Neutrophil (primary cell): ENCODE measurements around the gene LRR1.

Experiments
- H3K27ac ChIP-seq: fragments of 200-600 bp; sonication (generic); 2 replicates; pipeline ENCODE4 v1.5.1; 2016; ENCODE audit warnings: mild to moderate bottlenecking, moderate library complexity
- H3K27me3 ChIP-seq: fragments of 200-600 bp; sonication (generic); 2 replicates; pipeline ENCODE4 v1.6.0; 2016; ENCODE audit warnings: mild to moderate bottlenecking
- H3K36me3 ChIP-seq: fragments of 200-600 bp; sonication (generic); 2 replicates; pipeline ENCODE4 v1.5.1; 2017
- H3K4me1 ChIP-seq, 2 experiments: fragments of 200-600 bp in 1 of 2; sonication (generic) in 1 of 2; 1 replicate in 1 of 2; 2 replicates in 1 of 2; pipeline versions ENCODE4 v1.5.1 to v1.6.1; 2013 to 2016; ENCODE audit warnings: low read depth in 1 of 2, low read length in 1 of 2, mild to moderate bottlenecking in 1 of 2, moderate library complexity in 1 of 2; ENCODE audit not compliant: control insufficient read depth in 1 of 2, insufficient read depth in 1 of 2
- H3K4me3 ChIP-seq, 2 experiments: fragments of 200-600 bp in 1 of 2; sonication (generic) in 1 of 2; 1 replicate in 1 of 2; 2 replicates in 1 of 2; pipeline ENCODE4 v1.5.1; 2013 to 2016; ENCODE audit warnings: low read depth in 1 of 2, low read length in 1 of 2, mild to moderate bottlenecking in 1 of 2, moderate library complexity in 1 of 2
- H3K9me3 ChIP-seq: fragments of 200-600 bp; sonication (generic); 2 replicates; pipeline ENCODE4 v1.5.1; 2016
- CTCF ChIP-seq: fragments of 200-600 bp; sonication (generic); IDR thresholded peaks from 2 replicates; pipeline ENCODE4 v1.5.1; 2016; ENCODE audit warnings: antibody characterized with exemption

Gene LRR1

GRCh38 chr14:49574038-49574437, 24.7 kb upstream of the LRR1 start:
- Histone ChIP-seq H3K4me1 (no peaks in the 10 kb centered on the region), H3K27me3 (no peaks in the 10 kb centered on the region), H3K9me3 (no peaks in the 10 kb centered on the region), H3K27ac (no peak overlapping the region), H3K36me3 (peaks cover 9% of the 10 kb centered on the region), H3K4me3 (no peak overlapping the region)
- no peak for TF ChIP-seq CTCF

GRCh38 chr14:49578141-49578540, 20.6 kb upstream of the LRR1 start:
- Histone ChIP-seq H3K27me3 (no peaks in the 10 kb centered on the region), H3K4me3 (no peak overlapping the region), H3K36me3 (peaks cover 18% of the 10 kb centered on the region), H3K9me3 (no peaks in the 10 kb centered on the region), H3K4me1 (no peaks in the 10 kb centered on the region), H3K27ac (no peak overlapping the region)
- TF ChIP-seq CTCF: no peak

GRCh38 chr14:49579841-49580240, 18.9 kb upstream of the LRR1 start:
- peaks cover 26% of the 10 kb centered on the region for H3K36me3 ChIP-seq
- H3K4me1 ChIP-seq: peaks cover 1 to 3% of the 10 kb centered on the region in 2 experiments
- TF ChIP-seq CTCF: no peak
- H3K27ac ChIP-seq: no peak overlapping the region
- H3K4me3 ChIP-seq: no peak overlapping the region
- H3K9me3 ChIP-seq: no peaks in the 10 kb centered on the region
- H3K27me3 ChIP-seq: no peaks in the 10 kb centered on the region

- no peak overlapping the region for H3K27ac ChIP-seq
- no peaks in the 10 kb centered on the region for H3K9me3 ChIP-seq
- no peak for TF ChIP-seq CTCF
- peaks cover 22% of the 10 kb centered on the region for H3K36me3 ChIP-seq
- peaks cover 11 to 13% of the 10 kb centered on the region in 2 experiments for H3K4me1 ChIP-seq
- H3K27me3 ChIP-seq: no peaks in the 10 kb centered on the region
- no peak overlapping the region for H3K4me3 ChIP-seq
Measured at GRCh38 chr14:49581209-49582112, 17.3 kb upstream of the LRR1 start.

GRCh38 chr14:49582113-49582977, 16.4 kb upstream of the LRR1 start:
- Histone ChIP-seq H3K27me3 (no peaks in the 10 kb centered on the region), H3K4me3 (no peak overlapping the region), H3K27ac (no peak overlapping the region), H3K36me3 (peaks cover 18% of the 10 kb centered on the region), H3K9me3 (no peaks in the 10 kb centered on the region), H3K4me1 (peaks cover 16 to 18% of the 10 kb centered on the region in 2 experiments)
- TF ChIP-seq CTCF: no peak
